Vagina (tissue), 2 donors: ENCODE measurements around the gene SPATA31C1. TPM values are rescaled to one million over a fixed set of nuclear protein-coding genes. Genes with fewer than 3 reads are reported as not detected.
"Not testable (repeated sequence)": the region's sequence is repeated elsewhere in the genome, so short reads cannot be mapped to it uniquely, and the experiment has no call there.

ENCODE experiments used
- DNase-seq, 2 donors: peaks; one replicate each; pipeline ENCODE4 v3.0.0-alpha.2; 2017; ENCODE audit errors: extremely low spot score in 2 of 2
- H3K27ac ChIP-seq: fragments of 200-600 bp; sonication (generic); one replicate; pipeline ENCODE4 v1.5.1; 2019
- H3K27me3 ChIP-seq: fragments of 200-600 bp; sonication (generic); one replicate; pipeline ENCODE4 v1.5.1; 2019
- H3K36me3 ChIP-seq, 2 donors: fragments of 200-600 bp; sonication (generic); one replicate each; pipeline ENCODE4 v1.5.1; 2017 to 2019
- H3K4me1 ChIP-seq: fragments of 200-600 bp; sonication (generic); one replicate; pipeline ENCODE4 v1.5.1; 2019
- H3K4me3 ChIP-seq, 2 donors: fragments of 200-600 bp; sonication (generic); 1 replicate in 1 of 2; 2 replicates in 1 of 2; pipeline ENCODE4 v1.5.1; 2016 to 2019
- H3K9me3 ChIP-seq: fragments of 200-600 bp; sonication (generic); one replicate; pipeline ENCODE4 v1.5.1; 2019
- POLR2A ChIP-seq, 2 donors: fragments of 450-650 bp; IDR thresholded peaks; one replicate each; pipeline ENCODE4 v1.6.1; 2017; ENCODE audit warnings: antibody characterized with exemption in 2 of 2, mild to moderate bottlenecking in 2 of 2, moderate library complexity in 2 of 2
- POLR2AphosphoS5 ChIP-seq, 2 donors: sonication (generic); formaldehyde crosslinking; IDR thresholded peaks; one replicate each; pipeline ENCODE4 v1.9.0; 2017; ENCODE audit warnings: antibody characterized with exemption in 2 of 2, mild to moderate bottlenecking in 2 of 2, low read depth in 1 of 2; ENCODE audit not compliant: insufficient read depth in 1 of 2
- intact Hi-C: fragments of 100-400 bp; cut with DNase I; formaldehyde crosslinking; loops from one replicate; pipeline ENCODE4 v1.15.1; 2023
- total RNA-seq: library from RNA; depleted of rRNA; stranded (reverse); fragments of >200 nt; gene quantifications from one replicate; pipeline ENCODE4 v1.2.3, GENCODE V29; 2016
- TF ChIP-seq, protein P1 (sequence below), 3 experiments: fragments of 450-650 bp in 2 of 3; fragments of 200-600 bp in 1 of 3; sonication (generic) in 1 of 3; IDR thresholded peaks; one replicate each; pipeline ENCODE4 v1.5.1; 2017 to 2019; ENCODE audit warnings: antibody characterized with exemption in 3 of 3, mild to moderate bottlenecking in 2 of 3, moderate library complexity in 2 of 3

SPATA31C1 gene
- total RNA-seq, 1 donor from 2014 or later, result not detected

DNA sequence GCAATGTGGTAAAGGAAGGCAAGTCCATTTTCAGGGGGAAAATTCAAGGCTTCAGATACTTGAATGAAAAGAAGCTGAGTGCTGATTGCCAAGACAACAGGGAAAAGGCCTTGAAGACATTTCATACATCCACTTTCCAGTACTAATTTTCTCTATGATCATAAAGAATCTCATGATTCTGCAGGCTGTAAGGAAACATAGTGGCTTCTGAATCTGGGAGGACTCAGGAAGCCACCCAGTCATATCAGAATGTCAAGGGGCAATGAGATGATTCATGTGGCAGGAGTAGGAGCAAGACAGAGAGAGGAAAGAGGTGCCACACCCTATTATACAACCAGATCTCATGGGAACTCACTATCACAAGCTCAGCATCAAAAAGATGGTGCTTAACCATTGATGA, 11.4 kb downstream of the SPATA31C1 start:
- H3K36me3 ChIP-seq, H3K4me1 ChIP-seq, DNase-seq, H3K27ac ChIP-seq, intact Hi-C loops, H3K9me3 ChIP-seq, H3K27me3 ChIP-seq, H3K4me3 ChIP-seq: not testable (repeated sequence)

DNA sequence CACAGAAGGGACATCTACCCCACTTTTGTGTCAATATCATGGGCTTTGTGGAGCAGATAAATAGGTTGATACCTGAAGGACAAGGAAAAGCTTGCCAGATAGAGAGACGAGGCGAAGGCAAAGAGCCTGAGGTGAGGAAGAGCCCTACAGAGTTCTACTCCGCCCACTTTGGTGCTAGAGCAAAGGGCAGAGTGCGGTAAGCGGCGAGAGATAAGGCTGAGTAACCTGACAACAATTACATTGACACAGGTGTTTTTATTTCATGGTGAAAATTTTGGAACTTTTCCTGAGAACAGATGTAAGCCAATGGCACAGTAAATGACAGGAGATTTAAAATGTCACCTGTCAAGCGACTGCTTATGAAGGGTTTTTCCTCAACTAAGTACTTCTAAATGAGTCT, 16.7 kb downstream of the SPATA31C1 start:
- H3K4me1 ChIP-seq, DNase-seq, H3K27me3 ChIP-seq, H3K27ac ChIP-seq, H3K9me3 ChIP-seq, intact Hi-C loops, H3K36me3 ChIP-seq, H3K4me3 ChIP-seq: not testable (repeated sequence)

GRCh38 chr9:87937352-87937751, 19.6 kb downstream of the SPATA31C1 start:
- H3K4me3 ChIP-seq, H3K27me3 ChIP-seq, DNase-seq, H3K27ac ChIP-seq, H3K9me3 ChIP-seq, H3K4me1 ChIP-seq, intact Hi-C loops, H3K36me3 ChIP-seq: not testable (repeated sequence)

DNA sequence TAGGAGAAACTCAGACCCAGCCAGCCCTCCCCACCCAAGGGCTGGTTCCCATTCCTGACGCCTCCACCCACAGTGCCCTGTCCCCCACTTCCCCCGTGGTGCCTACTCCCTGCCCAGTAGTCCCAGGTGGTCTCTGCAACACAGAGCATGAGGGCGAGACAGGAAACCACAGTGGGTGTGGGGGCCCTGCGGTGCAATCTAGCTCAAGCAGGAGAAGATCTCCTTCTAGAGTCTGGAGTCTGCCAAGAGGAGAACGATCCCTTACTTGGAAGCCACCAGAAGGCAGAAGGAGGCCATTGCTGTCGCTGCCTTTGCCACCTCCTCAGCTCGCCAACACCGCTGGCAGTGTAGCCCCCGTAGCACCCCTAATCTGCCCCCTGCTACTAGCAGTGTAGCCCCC, 20.2 kb downstream of the SPATA31C1 start:
- H3K9me3 ChIP-seq, H3K4me1 ChIP-seq, H3K27ac ChIP-seq, DNase-seq, H3K4me3 ChIP-seq, H3K36me3 ChIP-seq, intact Hi-C loops, H3K27me3 ChIP-seq: not testable (repeated sequence)

DNA sequence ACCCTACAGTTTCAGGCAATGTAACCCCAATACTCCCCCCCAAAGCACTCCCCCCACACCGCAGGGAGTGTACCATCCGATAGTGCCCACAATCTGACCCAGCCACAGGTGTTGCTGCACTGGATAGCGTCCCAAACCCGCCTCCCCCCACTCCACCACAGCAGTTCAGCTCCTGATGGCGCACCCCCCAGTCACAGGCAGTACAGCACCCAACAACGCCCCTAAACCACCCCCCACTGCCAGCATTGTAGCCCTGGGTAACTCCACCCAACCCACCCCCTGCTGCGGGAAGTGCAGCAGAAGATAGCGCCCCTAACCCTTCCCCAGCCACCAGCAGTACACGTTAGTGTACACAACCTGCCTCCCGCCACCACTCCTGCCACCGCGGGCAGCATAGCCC, 20.6 kb downstream of the SPATA31C1 start:
- H3K36me3 ChIP-seq, H3K4me3 ChIP-seq, intact Hi-C loops, H3K27ac ChIP-seq, H3K9me3 ChIP-seq, DNase-seq, H3K4me1 ChIP-seq, H3K27me3 ChIP-seq: not testable (repeated sequence)

DNA sequence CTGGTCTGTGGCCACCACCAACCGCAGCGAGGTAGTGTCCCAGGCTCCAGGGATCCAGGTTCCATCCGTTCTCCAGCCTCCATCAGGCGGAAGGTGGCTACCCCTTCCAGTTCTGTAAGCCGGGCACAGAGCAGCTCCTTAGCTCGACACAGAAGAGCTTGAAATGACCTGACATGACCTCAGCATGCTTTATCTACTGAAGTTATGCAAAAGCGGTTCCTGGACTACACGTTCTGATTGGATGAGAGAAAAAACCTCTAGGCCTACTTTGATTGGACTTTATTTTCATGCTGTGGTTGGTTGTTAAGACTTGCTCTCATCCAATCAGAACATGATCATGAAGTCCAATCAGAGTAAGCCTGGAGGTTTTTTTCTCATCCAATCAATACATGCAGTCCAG, 21.3 kb downstream of the SPATA31C1 start:
- H3K4me1 ChIP-seq, H3K27me3 ChIP-seq: not testable (repeated sequence)

GRCh38 chr9:87944096-87944495, 26.3 kb downstream of the SPATA31C1 start:
- DNase-seq, result no peak
- H3K27ac ChIP-seq, result no peak overlapping the region
- no peak overlapping the region for H3K4me3 ChIP-seq
- no peaks in the 10 kb centered on the region for H3K9me3 ChIP-seq
- no peaks in the 10 kb centered on the region for H3K36me3 ChIP-seq
- no peaks in the 10 kb centered on the region for H3K27me3 ChIP-seq
- intact Hi-C loops, result no loop called here
- no peak for TF ChIP-seq POLR2A (IDR thresholded peaks at IDR 0.05)
- TF ChIP-seq, protein P1, sequence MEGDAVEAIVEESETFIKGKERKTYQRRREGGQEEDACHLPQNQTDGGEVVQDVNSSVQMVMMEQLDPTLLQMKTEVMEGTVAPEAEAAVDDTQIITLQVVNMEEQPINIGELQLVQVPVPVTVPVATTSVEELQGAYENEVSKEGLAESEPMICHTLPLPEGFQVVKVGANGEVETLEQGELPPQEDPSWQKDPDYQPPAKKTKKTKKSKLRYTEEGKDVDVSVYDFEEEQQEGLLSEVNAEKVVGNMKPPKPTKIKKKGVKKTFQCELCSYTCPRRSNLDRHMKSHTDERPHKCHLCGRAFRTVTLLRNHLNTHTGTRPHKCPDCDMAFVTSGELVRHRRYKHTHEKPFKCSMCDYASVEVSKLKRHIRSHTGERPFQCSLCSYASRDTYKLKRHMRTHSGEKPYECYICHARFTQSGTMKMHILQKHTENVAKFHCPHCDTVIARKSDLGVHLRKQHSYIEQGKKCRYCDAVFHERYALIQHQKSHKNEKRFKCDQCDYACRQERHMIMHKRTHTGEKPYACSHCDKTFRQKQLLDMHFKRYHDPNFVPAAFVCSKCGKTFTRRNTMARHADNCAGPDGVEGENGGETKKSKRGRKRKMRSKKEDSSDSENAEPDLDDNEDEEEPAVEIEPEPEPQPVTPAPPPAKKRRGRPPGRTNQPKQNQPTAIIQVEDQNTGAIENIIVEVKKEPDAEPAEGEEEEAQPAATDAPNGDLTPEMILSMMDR (IDR thresholded peaks at IDR 0.05), result no peak
- no peak for TF ChIP-seq POLR2AphosphoS5 (IDR thresholded peaks at IDR 0.05; ENCODE audit: insufficient read depth in 1 of 2, low read depth in 1 of 2)
- no peaks in the 10 kb centered on the region for H3K4me1 ChIP-seq

More for the DNA sequence above, 21.3 kb downstream of the SPATA31C1 start:
- H3K9me3 ChIP-seq, DNase-seq, H3K36me3 ChIP-seq, H3K4me3 ChIP-seq, H3K27ac ChIP-seq, intact Hi-C loops: not testable (repeated sequence)

DNA sequence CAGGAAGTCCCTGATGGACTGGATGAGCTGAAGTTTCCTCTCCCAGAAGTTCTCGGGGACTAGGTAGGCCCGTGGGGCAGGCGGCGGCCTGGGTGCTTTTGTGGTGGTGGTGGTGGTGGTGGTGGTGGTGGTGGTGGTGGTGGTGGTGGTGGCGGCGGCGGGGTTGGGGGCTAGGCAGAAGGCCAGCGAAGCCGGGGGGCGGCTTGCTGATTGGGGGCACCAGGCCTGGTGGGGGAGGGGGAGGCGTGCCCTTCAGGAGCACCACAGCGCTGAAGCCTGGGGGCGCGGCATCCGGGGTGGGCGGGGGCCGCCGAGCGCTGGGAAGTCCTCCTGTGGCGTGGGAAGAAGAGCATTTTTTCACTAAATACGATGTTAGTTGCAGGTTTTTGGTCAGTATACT, 26.9 kb downstream of the SPATA31C1 start:
- no peaks in the 10 kb centered on the region for H3K36me3 ChIP-seq
- H3K27ac ChIP-seq, result no peak overlapping the region
- no peaks in the 10 kb centered on the region for H3K27me3 ChIP-seq
- no peak for DNase-seq
- intact Hi-C loops, result no loop called here
- H3K9me3 ChIP-seq, result no peaks in the 10 kb centered on the region
- H3K4me1 ChIP-seq, result no peaks in the 10 kb centered on the region
- no peak overlapping the region for H3K4me3 ChIP-seq
- TF ChIP-seq POLR2AphosphoS5 (IDR thresholded peaks at IDR 0.05; ENCODE audit: insufficient read depth in 1 of 2, low read depth in 1 of 2) (no peak), POLR2A (IDR thresholded peaks at IDR 0.05) (no peak)
- TF ChIP-seq, protein P1 (IDR thresholded peaks at IDR 0.05), result no peak
